Fibroblast of lung (primary cell): ENCODE data around the gene COL19A1. TPM values are rescaled to one million over a fixed set of nuclear protein-coding genes. Genes with fewer than 3 reads are reported as not detected.
A peak's percentile ranks its signal among the peaks of the same experiment; 100 is the strongest.
"Not testable (repeated sequence)": the region's sequence is repeated elsewhere in the genome, so short reads cannot be mapped to it uniquely, and the experiment has no call there.

Experiments used
- DNase-seq, 2 donors: peaks; one replicate each; pipeline versions ENCODE4 v3.0.0 to v3.0.0-alpha.2; 2010; ENCODE audit warnings: low read depth in 2 of 2
- H2AFZ ChIP-seq: 2 replicates; pipeline ENCODE4 v1.5.1; 2012; ENCODE audit warnings: low read length, control low read depth, inconsistent platforms
- H3K27ac ChIP-seq: 2 replicates; pipeline ENCODE4 v1.5.1; 2011; ENCODE audit warnings: low read length, control low read depth; ENCODE audit not compliant: insufficient read depth
- H3K27me3 ChIP-seq: 2 replicates; pipeline ENCODE4 v1.5.1; 2011; ENCODE audit warnings: mild to moderate bottlenecking, low read length; ENCODE audit not compliant: control insufficient read depth, insufficient read depth
- H3K36me3 ChIP-seq: 2 replicates; pipeline ENCODE4 v1.5.1; 2011; ENCODE audit warnings: low read length; ENCODE audit not compliant: control insufficient read depth, insufficient read depth
- H3K4me1 ChIP-seq: 2 replicates; pipeline ENCODE4 v1.5.1; 2011; ENCODE audit warnings: low read length; ENCODE audit not compliant: control insufficient read depth, insufficient read depth; ENCODE audit errors: extremely low read depth
- H3K4me2 ChIP-seq: 2 replicates; pipeline ENCODE4 v1.5.1; 2011; ENCODE audit warnings: low read length, control low read depth; ENCODE audit not compliant: insufficient read depth; ENCODE audit errors: extremely low read depth
- H3K4me3 ChIP-seq, 4 experiments: fragments of 200-600 bp in 1 of 4; sonication (generic) in 1 of 4; replicated peaks in 1 of 4; 2 replicates each; pipeline ENCODE4 v1.5.1; 2011 to 2016; ENCODE audit warnings: low read length in 4 of 4, low read depth in 3 of 4, mild to moderate bottlenecking in 3 of 4, control low read depth in 2 of 4, inconsistent platforms in 1 of 4, mixed read lengths in 1 of 4; ENCODE audit not compliant: insufficient read depth in 1 of 4; ENCODE audit errors: control extremely low read depth in 1 of 4
- H3K79me2 ChIP-seq: 2 replicates; pipeline ENCODE4 v1.5.1; 2012; ENCODE audit warnings: mild to moderate bottlenecking, low read length, inconsistent platforms; ENCODE audit not compliant: control insufficient read depth, insufficient read depth
- H3K9ac ChIP-seq: 2 replicates; pipeline ENCODE4 v1.5.1; 2011; ENCODE audit warnings: mild to moderate bottlenecking, low read length, control low read depth; ENCODE audit not compliant: insufficient read depth
- H3K9me3 ChIP-seq: 2 replicates; pipeline ENCODE4 v1.5.1; 2012; ENCODE audit warnings: low read depth, low read length; ENCODE audit not compliant: control insufficient read depth, insufficient read depth
- H4K20me1 ChIP-seq: 2 replicates; pipeline ENCODE4 v1.5.1; 2011; ENCODE audit warnings: low read length; ENCODE audit not compliant: control insufficient read depth, insufficient read depth; ENCODE audit errors: extremely low read depth
- EZH2 ChIP-seq: IDR thresholded peaks from 2 replicates; pipeline ENCODE4 v1.5.1; 2012; ENCODE audit warnings: low read length, control low read depth, mild to moderate bottlenecking; ENCODE audit errors: missing control alignments
- polyA plus RNA-seq, 2 donors: library from polyadenylated mRNA; depleted of rRNA in 1 of 2; stranded (reverse) in 1 of 2; unstranded in 1 of 2; fragments of >200 nt; gene quantifications; 2 replicates each; pipeline ENCODE4 v1.2.1, GENCODE V29; 2011 to 2012; ENCODE audit warnings: missing spikeins in 1 of 2
- total RNA-seq: library from RNA; depleted of rRNA; stranded (reverse); fragments of >200 nt; gene quantifications from 2 replicates; pipeline ENCODE4 v1.2.1, GENCODE V29; 2014
- TF ChIP-seq, protein P1 (sequence below), 2 donors: IDR thresholded peaks in 1 of 2; conservative IDR thresholded peaks in 1 of 2; 1 replicate in 1 of 2; 2 replicates in 1 of 2; pipeline ENCODE4 v1.5.1; 2011 to 2012; ENCODE audit warnings: low read length in 2 of 2, control low read depth in 1 of 2, inconsistent platforms in 1 of 2, low read depth in 1 of 2, mild to moderate bottlenecking in 1 of 2

COL19A1 gene
- total and polyA plus RNA-seq, 2 donors (not counting 1 experiment from before 2014, with no cell fraction given): 0.01 TPM; not detected in 1

- DNase-seq: peak in 1 of 2 donors; percentile 8
- H3K27me3 ChIP-seq: no peaks in the 10 kb centered on the region
- TF ChIP-seq EZH2: no peak
- TF ChIP-seq, protein P1, sequence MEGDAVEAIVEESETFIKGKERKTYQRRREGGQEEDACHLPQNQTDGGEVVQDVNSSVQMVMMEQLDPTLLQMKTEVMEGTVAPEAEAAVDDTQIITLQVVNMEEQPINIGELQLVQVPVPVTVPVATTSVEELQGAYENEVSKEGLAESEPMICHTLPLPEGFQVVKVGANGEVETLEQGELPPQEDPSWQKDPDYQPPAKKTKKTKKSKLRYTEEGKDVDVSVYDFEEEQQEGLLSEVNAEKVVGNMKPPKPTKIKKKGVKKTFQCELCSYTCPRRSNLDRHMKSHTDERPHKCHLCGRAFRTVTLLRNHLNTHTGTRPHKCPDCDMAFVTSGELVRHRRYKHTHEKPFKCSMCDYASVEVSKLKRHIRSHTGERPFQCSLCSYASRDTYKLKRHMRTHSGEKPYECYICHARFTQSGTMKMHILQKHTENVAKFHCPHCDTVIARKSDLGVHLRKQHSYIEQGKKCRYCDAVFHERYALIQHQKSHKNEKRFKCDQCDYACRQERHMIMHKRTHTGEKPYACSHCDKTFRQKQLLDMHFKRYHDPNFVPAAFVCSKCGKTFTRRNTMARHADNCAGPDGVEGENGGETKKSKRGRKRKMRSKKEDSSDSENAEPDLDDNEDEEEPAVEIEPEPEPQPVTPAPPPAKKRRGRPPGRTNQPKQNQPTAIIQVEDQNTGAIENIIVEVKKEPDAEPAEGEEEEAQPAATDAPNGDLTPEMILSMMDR (conservative IDR thresholded peaks at IDR 0.05 in 1 of 2, IDR thresholded peaks at IDR 0.05 in 1 of 2; ENCODE audit: low read depth in 1 of 2, low read length in 2 of 2): no peak
- no peak overlapping the region for H3K4me2 ChIP-seq
- H2AFZ ChIP-seq: peak overlapping the region; percentile 11
- H3K4me3 ChIP-seq: no peak overlapping the region
- no peak overlapping the region for H3K27ac ChIP-seq
- no peaks in the 10 kb centered on the region for H4K20me1 ChIP-seq
- no peaks in the 10 kb centered on the region for H3K9me3 ChIP-seq
- no peaks in the 10 kb centered on the region for H3K4me1 ChIP-seq
- H3K9ac ChIP-seq: no peak overlapping the region
- H3K36me3 ChIP-seq: no peaks in the 10 kb centered on the region
- no peaks in the 10 kb centered on the region for H3K79me2 ChIP-seq
These were observed 52.6 kb downstream of the COL19A1 start for GRCh38 chr6:69918813-69919475.

DNA sequence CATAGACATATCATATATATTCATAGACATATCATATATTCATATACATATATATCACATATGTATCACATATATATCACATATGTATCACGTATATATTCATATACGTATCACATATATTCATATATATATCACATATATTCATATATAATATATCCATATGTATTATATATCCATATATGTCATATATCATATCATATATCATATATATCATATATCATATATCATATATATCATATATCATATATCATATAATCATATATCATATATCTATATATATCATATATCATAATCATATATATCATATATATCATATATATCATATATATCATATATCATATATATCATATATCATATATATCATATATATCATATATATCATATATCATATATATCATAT, 54.7 kb downstream of the COL19A1 start:
- not testable (repeated sequence) for H3K27ac ChIP-seq, H3K36me3 ChIP-seq, H3K9me3 ChIP-seq, H3K79me2 ChIP-seq, H4K20me1 ChIP-seq, H3K4me2 ChIP-seq, H2AFZ ChIP-seq, H3K27me3 ChIP-seq, H3K4me1 ChIP-seq, DNase-seq, H3K4me3 ChIP-seq, H3K9ac ChIP-seq

GRCh38 chr6:69921611-69922010, 55.3 kb downstream of the COL19A1 start:
- not testable (repeated sequence) for H3K4me3 ChIP-seq, H3K36me3 ChIP-seq, H3K79me2 ChIP-seq, H4K20me1 ChIP-seq, H2AFZ ChIP-seq, H3K4me2 ChIP-seq, H3K27ac ChIP-seq, H3K27me3 ChIP-seq, H3K9ac ChIP-seq, DNase-seq, H3K4me1 ChIP-seq, H3K9me3 ChIP-seq

DNA sequence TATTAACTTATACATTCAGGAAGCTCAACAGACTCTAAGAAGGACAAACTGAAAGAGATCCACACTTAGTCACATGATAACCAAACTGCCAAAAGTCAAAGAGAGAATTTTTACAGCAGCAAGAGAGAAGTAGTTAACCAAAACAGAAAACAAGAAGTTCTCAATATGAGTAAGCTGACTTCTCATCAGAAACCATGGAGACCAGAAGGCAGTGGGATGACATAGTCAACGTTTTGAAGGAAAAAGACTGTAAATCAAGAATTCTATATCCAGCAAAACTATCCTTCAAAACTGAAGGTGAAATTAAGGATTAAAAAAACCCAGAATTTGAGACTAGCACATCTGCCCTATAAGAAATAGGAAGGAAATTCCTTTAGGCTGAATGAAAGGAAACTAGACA, 60.4 kb downstream of the COL19A1 start:
- no peak for DNase-seq
- TF ChIP-seq EZH2: no peak
- TF ChIP-seq, protein P1 (conservative IDR thresholded peaks at IDR 0.05 in 1 of 2, IDR thresholded peaks at IDR 0.05 in 1 of 2; ENCODE audit: low read depth in 1 of 2, low read length in 2 of 2): no peak
- Histone ChIP-seq H3K4me3 (no peak overlapping the region), H3K79me2 (no peaks in the 10 kb centered on the region), H3K4me2 (no peak overlapping the region), H2AFZ (no peak overlapping the region), H3K4me1 (no peaks in the 10 kb centered on the region), H3K9ac (no peak overlapping the region), H3K27me3 (no peaks in the 10 kb centered on the region), H4K20me1 (no peaks in the 10 kb centered on the region), H3K27ac (no peak overlapping the region), H3K9me3 (no peaks in the 10 kb centered on the region), H3K36me3 (no peaks in the 10 kb centered on the region)
